Activated CD4-positive, alpha-beta T cell treated with anti-CD3 and anti-CD28 coated beads, Interleukin-2, amount 50 U/mL, for 24 hours (primary cell): ENCODE data around the gene S1PR1.

Source experiments
- DNase-seq, 2 donors: peaks; one replicate each; pipeline ENCODE4 v3.0.0-alpha.2; 2020; ENCODE audit warnings: low read depth in 1 of 2, low spot score in 1 of 2

The S1PR1 gene

GRCh38 chr1:101245246-101245927, 8.6 kb downstream of the S1PR1 start:
- no peak for DNase-seq

- no peak for DNase-seq
These were observed 10.8 kb downstream of the S1PR1 start for GRCh38 chr1:101247404-101248287.

GRCh38 chr1:101250222-101250621, 13.4 kb downstream of the S1PR1 start:
- DNase-seq = no peak

GRCh38 chr1:101250656-101251272, 13.9 kb downstream of the S1PR1 start:
- DNase-seq = no peak

- DNase-seq = no peak
These were observed 14.7 kb downstream of the S1PR1 start for GRCh38 chr1:101251504-101251903.

- peak in 1 of 2 donors; percentile 12 for DNase-seq
These were observed 17.3 kb downstream of the S1PR1 start for GRCh38 chr1:101253976-101254674.

- DNase-seq = no peak
These were observed 20.9 kb downstream of the S1PR1 start for GRCh38 chr1:101257500-101258325.

GRCh38 chr1:101259744-101260148, 22.9 kb downstream of the S1PR1 start:
- no peak for DNase-seq

GRCh38 chr1:101260556-101261350, 23.9 kb downstream of the S1PR1 start:
- no peak for DNase-seq

GRCh38 chr1:101261623-101262022, 24.8 kb downstream of the S1PR1 start:
- DNase-seq = no peak

GRCh38 chr1:101262060-101262459, 25.2 kb downstream of the S1PR1 start:
- no peak for DNase-seq

- DNase-seq = no peak
These were observed 26.0 kb downstream of the S1PR1 start for GRCh38 chr1:101262630-101263348.

GRCh38 chr1:101264697-101265096, 27.9 kb downstream of the S1PR1 start:
- no peak for DNase-seq

GRCh38 chr1:101265684-101266083, 28.9 kb downstream of the S1PR1 start:
- no peak for DNase-seq

GRCh38 chr1:101267082-101267481, 30.3 kb downstream of the S1PR1 start:
- no peak for DNase-seq

- DNase-seq = no peak
These were observed 32.1 kb downstream of the S1PR1 start for GRCh38 chr1:101268893-101269292.

GRCh38 chr1:101275672-101276071, 38.9 kb downstream of the S1PR1 start:
- no peak for DNase-seq

GRCh38 chr1:101276818-101277217, 40.0 kb downstream of the S1PR1 start:
- DNase-seq = no peak

- no peak for DNase-seq
These were observed 41.4 kb downstream of the S1PR1 start for GRCh38 chr1:101278238-101278637.
